Measurements from ENCODE around the gene ALDOB. TPM values are rescaled to one million over a fixed set of nuclear protein-coding genes. Genes with fewer than 3 reads are reported as not detected.

ALDOB gene
- total RNA-seq, 1 experiment from 2014 or later, result not detected

GRCh38 chr9:101418518-101419430, 16.8 kb downstream of the ALDOB start:
- H2BK120ac ChIP-seq (ENCODE audit: low read depth, low read length, poor library complexity, severe bottlenecking), result no peak overlapping the region
- H4K8ac ChIP-seq (replicated peaks; ENCODE audit: insufficient read length, low read depth, low read length), result no peak overlapping the region
- no peak overlapping the region for H2BK5ac ChIP-seq (ENCODE audit: insufficient read length, low read length)
- H3K4me2 ChIP-seq (ENCODE audit: insufficient read depth, insufficient read length, low read length), result no peak overlapping the region
- Mint-ChIP-seq H3K9me3 (peaks cover 0 to 3% of the 10 kb centered on the region in 2 experiments; a peak in 2 of 5 replicates), H3K4me3 (no peak overlapping the region), H3K36me3 (ENCODE audit: insufficient read depth in 1 of 3, low read depth in 3 of 3) (peaks cover 0 to 2% (median 0%) of the 10 kb centered on the region in 3 experiments; a peak in 2 of 7 replicates), H3K27me3 (ENCODE audit: low read depth) (peaks cover 7% of the 10 kb centered on the region), H3K27ac (no peak overlapping the region), H3K4me1 (peaks cover 2 to 4% of the 10 kb centered on the region in 2 experiments; a peak in 3 of 4 replicates)
- H3K79me2 ChIP-seq (ENCODE audit: insufficient read depth, low read length), result no peaks in the 10 kb centered on the region
- no peak overlapping the region for H2BK12ac ChIP-seq (ENCODE audit: insufficient read length, low read depth, low read length)
- H4K91ac ChIP-seq (ENCODE audit: insufficient read length, low read depth, low read length), result no peak overlapping the region
- no peak overlapping the region for H3K4ac ChIP-seq (ENCODE audit: low read depth, low read length)
- no peak overlapping the region for H3K56ac ChIP-seq (ENCODE audit: insufficient read length, low read depth, low read length)
- H4K20me1 ChIP-seq (ENCODE audit: control insufficient read depth, insufficient read depth, insufficient read length), result no peaks in the 10 kb centered on the region
- H3T11ph ChIP-seq (ENCODE audit: low read length), result no peak overlapping the region
- H3K4me1 ChIP-seq (ENCODE audit: insufficient read depth, low read length), result no peaks in the 10 kb centered on the region
- H2BK20ac ChIP-seq (ENCODE audit: low read depth, low read length, poor library complexity, severe bottlenecking), result no peak overlapping the region
- H3K14ac ChIP-seq (ENCODE audit: insufficient read depth, low read length), result no peak overlapping the region
- no peak overlapping the region for H2AK5ac ChIP-seq (ENCODE audit: insufficient read length, low read length)
- no peak overlapping the region for H3K18ac ChIP-seq (ENCODE audit: insufficient read length, low read depth, low read length)
- H3K9ac ChIP-seq (ENCODE audit: extremely low read depth, insufficient read length, low read length), result no peak overlapping the region
- H3K27me3 ChIP-seq (ENCODE audit: insufficient read depth, low read length), result no peaks in the 10 kb centered on the region
- H3K23me2 ChIP-seq (ENCODE audit: insufficient read length, low read depth, low read length, poor library complexity, severe bottlenecking), result no peaks in the 10 kb centered on the region
- H3K23ac ChIP-seq (ENCODE audit: insufficient read length, low read depth, low read length), result no peak overlapping the region
- DNase-seq, result no peak
- no peak overlapping the region for H3K27ac ChIP-seq (ENCODE audit: insufficient read length, low read depth, low read length)
- no peak overlapping the region for H2BK15ac ChIP-seq (ENCODE audit: low read depth, low read length)
- H3K9me3 ChIP-seq (ENCODE audit: control insufficient read depth, low read depth, low read length), result no peaks in the 10 kb centered on the region
- no peak overlapping the region for H2AFZ ChIP-seq (ENCODE audit: low read length)
- H4K5ac ChIP-seq (ENCODE audit: insufficient read length, low read depth, low read length), result no peak overlapping the region
- WGBS (ENCODE audit: extremely low coverage, insufficient read length, low lambda C conversion rate), result no CpG with 5 or more reads among the region's 7 CpGs
- H3K79me1 ChIP-seq (ENCODE audit: insufficient read depth, low read depth, low read length, poor library complexity, severe bottlenecking), result no peaks in the 10 kb centered on the region
- TF ChIP-seq CTCF (conservative IDR thresholded peaks at IDR 0.05), result no peak
